ENCODE results near the gene METTL14.

DNA sequence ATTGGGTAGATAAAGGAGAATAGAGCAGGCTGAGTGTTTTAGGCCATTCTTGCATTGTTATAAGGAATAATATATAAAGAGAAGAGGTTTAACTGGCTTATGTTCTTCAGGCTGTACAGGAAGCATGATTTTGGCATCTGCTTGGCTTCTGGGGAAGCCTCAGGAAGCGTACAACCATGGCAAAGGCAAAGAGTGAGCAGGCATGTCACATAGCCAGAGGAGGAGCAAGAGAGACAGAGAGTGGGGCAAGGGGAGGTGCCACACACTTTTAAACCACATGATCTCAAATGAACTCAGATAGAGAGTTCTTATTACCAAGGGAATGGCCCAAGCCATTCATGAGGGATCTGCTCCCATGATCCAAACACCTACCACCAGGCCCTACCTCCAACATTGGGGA is 4.4 kb upstream of the METTL14 start:
- TF ChIP-seq, protein P1, sequence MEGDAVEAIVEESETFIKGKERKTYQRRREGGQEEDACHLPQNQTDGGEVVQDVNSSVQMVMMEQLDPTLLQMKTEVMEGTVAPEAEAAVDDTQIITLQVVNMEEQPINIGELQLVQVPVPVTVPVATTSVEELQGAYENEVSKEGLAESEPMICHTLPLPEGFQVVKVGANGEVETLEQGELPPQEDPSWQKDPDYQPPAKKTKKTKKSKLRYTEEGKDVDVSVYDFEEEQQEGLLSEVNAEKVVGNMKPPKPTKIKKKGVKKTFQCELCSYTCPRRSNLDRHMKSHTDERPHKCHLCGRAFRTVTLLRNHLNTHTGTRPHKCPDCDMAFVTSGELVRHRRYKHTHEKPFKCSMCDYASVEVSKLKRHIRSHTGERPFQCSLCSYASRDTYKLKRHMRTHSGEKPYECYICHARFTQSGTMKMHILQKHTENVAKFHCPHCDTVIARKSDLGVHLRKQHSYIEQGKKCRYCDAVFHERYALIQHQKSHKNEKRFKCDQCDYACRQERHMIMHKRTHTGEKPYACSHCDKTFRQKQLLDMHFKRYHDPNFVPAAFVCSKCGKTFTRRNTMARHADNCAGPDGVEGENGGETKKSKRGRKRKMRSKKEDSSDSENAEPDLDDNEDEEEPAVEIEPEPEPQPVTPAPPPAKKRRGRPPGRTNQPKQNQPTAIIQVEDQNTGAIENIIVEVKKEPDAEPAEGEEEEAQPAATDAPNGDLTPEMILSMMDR (conservative IDR thresholded peaks at IDR 0.05; ENCODE audit: low read length): 0 out of 2 replicates have a peak, but pooled peaks have one; percentile 8
- no peak for TF ChIP-seq EZH2phosphoT487 (IDR thresholded peaks at IDR 0.05; ENCODE audit: borderline replicate concordance)
